Spleen (tissue), 7 donors: ENCODE data around the gene TTLL1.

Source experiments
- POLR2A ChIP-seq, 3 donors: fragments of 450-650 bp; IDR thresholded peaks; one replicate each; pipeline ENCODE4 v1.5.1; 2017; ENCODE audit warnings: antibody characterized with exemption in 3 of 3, mild to moderate bottlenecking in 1 of 3
- POLR2AphosphoS5 ChIP-seq, 3 donors: sonication (generic); formaldehyde crosslinking; IDR thresholded peaks; one replicate each; pipeline ENCODE4 v1.5.1; 2017; ENCODE audit warnings: antibody characterized with exemption in 3 of 3
- TF ChIP-seq, protein P1 (sequence below), 11 experiments: fragments of 200-600 bp in 7 of 11; fragments of 450-650 bp in 4 of 11; sonication (generic) in 4 of 11; IDR thresholded peaks in 8 of 11; conservative IDR thresholded peaks in 3 of 11; 1 replicate in 7 of 11; 2 replicates in 4 of 11; pipeline versions ENCODE4 v1.4.0 to v1.8.0; 2016 to 2021; ENCODE audit warnings: antibody characterized with exemption in 11 of 11, inconsistent platforms in 4 of 11, mild to moderate bottlenecking in 1 of 11
- donor health status: DM: no; HTN: no; CAD: no; lungs with moderate emphysema.
- donor health status: DM: no; HTN: no; CAD: no.
- donor health status: DM: no; HTN: no; CAD: no.

DNA sequence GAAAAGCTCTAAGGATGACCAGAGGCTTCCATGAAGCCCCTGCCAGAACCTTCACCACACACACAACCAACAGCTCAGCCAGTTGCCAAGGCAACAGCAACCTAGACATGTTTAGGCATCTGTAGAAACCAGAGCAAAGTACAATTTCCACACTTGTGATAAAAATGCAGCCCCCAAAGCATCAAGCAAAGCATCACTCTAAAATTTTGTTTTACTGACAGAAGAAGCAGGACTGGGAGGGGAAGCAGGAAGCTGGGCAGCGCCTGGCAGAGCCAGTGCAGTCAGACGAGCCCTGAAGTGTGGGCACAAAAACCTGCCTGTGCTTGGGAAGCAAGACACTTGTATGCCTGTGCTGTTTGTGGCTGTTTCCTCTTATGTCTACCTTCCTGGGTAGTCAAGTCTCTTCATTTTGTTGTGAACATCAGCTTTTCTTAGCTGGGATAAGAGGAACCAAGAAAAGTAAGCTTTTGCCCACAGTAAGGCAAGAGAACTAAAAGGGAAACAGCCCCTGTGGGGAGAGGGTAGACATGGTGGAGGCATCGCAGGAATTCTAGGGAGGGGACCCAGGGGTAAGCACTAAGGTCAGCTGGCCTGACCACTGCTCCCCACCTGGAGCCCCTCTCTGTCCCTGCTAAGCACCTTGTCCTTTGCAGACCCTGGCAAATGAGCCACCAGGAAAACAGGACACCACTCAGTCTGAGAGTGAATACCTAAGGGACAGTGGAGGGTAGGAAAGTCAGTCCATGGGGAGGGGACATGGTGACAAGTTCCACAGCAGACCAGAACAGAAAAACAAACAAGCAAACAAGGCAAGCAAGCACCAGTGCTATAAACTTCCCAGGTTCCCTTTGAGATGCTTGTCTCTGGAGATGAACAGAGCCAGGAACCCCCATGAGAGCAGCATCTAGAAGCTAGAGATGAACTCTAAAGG, 87.7 kb downstream of the TTLL1 start:
- TF ChIP-seq, protein P1, sequence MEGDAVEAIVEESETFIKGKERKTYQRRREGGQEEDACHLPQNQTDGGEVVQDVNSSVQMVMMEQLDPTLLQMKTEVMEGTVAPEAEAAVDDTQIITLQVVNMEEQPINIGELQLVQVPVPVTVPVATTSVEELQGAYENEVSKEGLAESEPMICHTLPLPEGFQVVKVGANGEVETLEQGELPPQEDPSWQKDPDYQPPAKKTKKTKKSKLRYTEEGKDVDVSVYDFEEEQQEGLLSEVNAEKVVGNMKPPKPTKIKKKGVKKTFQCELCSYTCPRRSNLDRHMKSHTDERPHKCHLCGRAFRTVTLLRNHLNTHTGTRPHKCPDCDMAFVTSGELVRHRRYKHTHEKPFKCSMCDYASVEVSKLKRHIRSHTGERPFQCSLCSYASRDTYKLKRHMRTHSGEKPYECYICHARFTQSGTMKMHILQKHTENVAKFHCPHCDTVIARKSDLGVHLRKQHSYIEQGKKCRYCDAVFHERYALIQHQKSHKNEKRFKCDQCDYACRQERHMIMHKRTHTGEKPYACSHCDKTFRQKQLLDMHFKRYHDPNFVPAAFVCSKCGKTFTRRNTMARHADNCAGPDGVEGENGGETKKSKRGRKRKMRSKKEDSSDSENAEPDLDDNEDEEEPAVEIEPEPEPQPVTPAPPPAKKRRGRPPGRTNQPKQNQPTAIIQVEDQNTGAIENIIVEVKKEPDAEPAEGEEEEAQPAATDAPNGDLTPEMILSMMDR (IDR thresholded peaks at IDR 0.05 in 8 of 11, conservative IDR thresholded peaks at IDR 0.05 in 3 of 11) = no peak
- TF ChIP-seq POLR2A (IDR thresholded peaks at IDR 0.05) = no peak
- no peak for TF ChIP-seq POLR2AphosphoS5 (IDR thresholded peaks at IDR 0.05)
